Activated B cell treated with CpG ODN at 0.5 μM for 24 hours (primary cell): ENCODE measurements around the gene RETREG3. TPM values are rescaled to one million over a fixed set of nuclear protein-coding genes. Genes with fewer than 3 reads are reported as not detected.
A peak's percentile ranks its signal among the peaks of the same experiment; 100 is the strongest.

ENCODE experiments used
- ATAC-seq: fragments of 200-7000 bp; cut with Tn5 transposase; one replicate; pipeline ENCODE4 v1.10.0; 2021; ENCODE audit warnings: low read depth, mild to moderate bottlenecking, moderate library complexity
- CTCF ChIA-PET: fragments of 350-600 bp; sonication (Branson Sonifier 250); formaldehyde crosslinking; loops from one replicate; lab custom pipeline; 2021; ENCODE audit warnings: antibody characterized with exemption; lab: Charles Lee
- POLR2A ChIA-PET: fragments of 350-600 bp; sonication (Branson Sonifier 250); formaldehyde crosslinking; loops from one replicate; lab custom pipeline; 2021; ENCODE audit warnings: antibody characterized with exemption; lab: Charles Lee
- DNase-seq: peaks from one replicate; pipeline ENCODE4 v3.0.0; 2022
- H3K27ac Mint-ChIP-seq: one replicate; pipeline ENCODE4 v1.8.0; 2020; ENCODE audit warnings: mixed read lengths
- H3K27me3 Mint-ChIP-seq: one replicate; pipeline ENCODE4 v1.8.0; 2021; ENCODE audit warnings: mixed read lengths
- H3K36me3 Mint-ChIP-seq: one replicate; pipeline ENCODE4 v1.8.0; 2021; ENCODE audit warnings: low read depth, mixed read lengths
- H3K4me1 Mint-ChIP-seq: one replicate; pipeline ENCODE4 v1.8.0; 2021; ENCODE audit warnings: mixed read lengths
- H3K4me3 Mint-ChIP-seq: one replicate; pipeline ENCODE4 v1.8.0; 2020; ENCODE audit warnings: mild to moderate bottlenecking, mixed read lengths
- H3K9me3 Mint-ChIP-seq: one replicate; pipeline ENCODE4 v1.8.0; 2020; ENCODE audit warnings: mixed read lengths
- CTCF ChIP-seq: fragments of 200-600 bp; IDR thresholded peaks from one replicate; pipeline ENCODE4 v1.8.0; 2022; ENCODE audit warnings: antibody characterized with exemption, mild to moderate bottlenecking
- intact Hi-C: fragments of 100-400 bp; cut with micrococcal nuclease; formaldehyde crosslinking; loops from one replicate; pipeline ENCODE4 v1.15.1; 2024
- total RNA-seq: library from RNA; stranded (reverse); gene quantifications from 2 replicates; pipeline ENCODE4 v1.2.3, GENCODE V29; 2022

The RETREG3 gene
- total RNA-seq, 1 donor from 2014 or later, result 63.5 TPM

- Mint-ChIP-seq H3K9me3 (no peaks in the 10 kb centered on the region), H3K36me3 (peaks cover 63% of the 10 kb centered on the region), H3K27me3 (no peaks in the 10 kb centered on the region), H3K4me3 (peak within 1 kb of the TSS; percentile 95), H3K27ac (peak within 1 kb of the TSS; percentile 97), H3K4me1 (peaks cover 38% of the 10 kb centered on the region)
- ATAC-seq, result peak; percentile 90
- TF ChIP-seq CTCF, result no peak
- ChIA-PET POLR2A (interaction anchor here (0.6 to 4.6 kb wide), 43 partner anchors 8 to 738 kb away, joined by 3 to 62 read pairs (median 5); partner anchors contain the start of genes BECN1, COA3, MLX and NAGLU), CTCF (interaction anchor here (0.5 to 3.6 kb wide), 51 partner anchors 8 to 420 kb away, joined by 3 to 53 read pairs (median 5); partner anchors contain the start of genes BECN1, CNTNAP1, NAGLU and PSME3)
- intact Hi-C loops, result loop anchor here (1.0 to 2.0 kb wide), 11 partner anchors 10 to 421 kb away; partner anchors contain the start of genes BECN1, COASY, MLX and RETREG3
- DNase-seq, result peak; percentile 86
Measured at GRCh38 chr17:42577532-42578281, 31.5 kb downstream of the RETREG3 start, which contains the start of gene PSMC3IP. PSMC3IP (minus strand) TSS chr17:42577729; CDS start chr17:42577686, 43 bp downstream.

GRCh38 chr17:42577140-42577531 is 32.0 kb downstream of the RETREG3 start:
- peaks cover 62% of the 10 kb centered on the region for H3K36me3 Mint-ChIP-seq

DNA sequence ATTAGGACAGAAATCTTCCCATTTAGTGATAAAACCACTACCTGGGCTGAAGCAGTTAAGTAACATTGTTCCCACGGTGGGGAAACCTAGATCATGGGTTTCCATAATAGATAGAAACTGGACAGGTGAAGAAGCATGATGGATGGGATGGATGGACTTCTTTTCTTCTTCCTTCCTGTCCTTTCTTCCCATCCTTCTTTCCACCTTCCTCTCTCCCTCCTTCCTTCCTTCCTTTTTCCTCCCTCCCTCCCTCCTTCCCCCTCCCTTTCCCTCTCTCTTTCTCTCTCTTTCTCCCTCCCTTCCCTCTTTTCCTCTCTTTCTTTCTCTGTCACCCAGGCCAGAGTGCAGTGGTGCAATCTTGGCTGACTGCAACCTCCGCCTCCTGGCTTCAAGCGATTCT is 34.7 kb downstream of the RETREG3 start:
- ATAC-seq (no peak), DNase-seq (no peak)
- ChIA-PET POLR2A (no interaction called here), CTCF (interaction anchor here (0.6 kb wide), 1 partner anchor 630 kb away, joined by 3 read pairs; no protein-coding TSS in a partner anchor)
- intact Hi-C loops, result no loop called here
- Mint-ChIP-seq H3K4me1 (peaks cover 36% of the 10 kb centered on the region), H3K27me3 (no peaks in the 10 kb centered on the region), H3K27ac (no peak overlapping the region), H3K4me3 (no peak overlapping the region), H3K9me3 (no peaks in the 10 kb centered on the region), H3K36me3 (peaks cover 60% of the 10 kb centered on the region)
- TF ChIP-seq CTCF, result no peak

More at GRCh38 chr17:42577140-42577531, 32.0 kb downstream of the RETREG3 start:
- no peaks in the 10 kb centered on the region for H3K27me3 Mint-ChIP-seq
- intact Hi-C loops, result loop anchor here (1.0 kb wide), 2 partner anchors 10 to 15 kb away; partner anchors contain the start of genes COASY and MLX
- ChIA-PET POLR2A (interaction anchor here (1.4 to 4.6 kb wide), 15 partner anchors 9 to 421 kb away, joined by 4 to 62 read pairs (median 15); partner anchors contain the start of genes BECN1, MLX, NAGLU and PLEKHH3), CTCF (interaction anchor here (1.7 to 3.6 kb wide), 12 partner anchors 10 to 352 kb away, joined by 5 to 53 read pairs (median 16); partner anchors contain the start of genes BECN1, CNTNAP1, RAMP2 and RETREG3)
- H3K4me1 Mint-ChIP-seq, result peaks cover 38% of the 10 kb centered on the region
- ATAC-seq, result no peak
- TF ChIP-seq CTCF, result no peak
- peak overlapping the region; percentile 97 for H3K27ac Mint-ChIP-seq
- no peak for DNase-seq
- H3K4me3 Mint-ChIP-seq, result peak overlapping the region; percentile 95
- H3K9me3 Mint-ChIP-seq, result no peaks in the 10 kb centered on the region

DNA sequence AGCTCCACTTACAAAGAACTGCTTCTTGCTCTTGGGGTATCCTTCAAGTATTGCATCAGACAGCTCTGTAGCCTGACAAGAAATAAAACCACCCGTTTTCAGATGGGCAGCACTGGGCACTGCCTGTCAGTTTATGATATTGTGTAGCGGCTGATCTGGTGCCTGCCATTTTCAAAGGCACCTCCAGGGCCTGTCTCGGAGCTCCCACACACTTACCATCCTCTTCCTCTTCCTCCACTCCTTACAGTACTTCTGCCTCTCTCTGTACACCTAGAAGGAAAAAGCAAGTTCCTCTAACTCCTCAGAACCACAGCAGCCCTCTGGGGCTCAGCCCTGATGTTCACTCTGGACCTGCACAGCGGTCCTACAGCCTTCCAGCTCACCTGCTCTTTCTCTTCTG is 36.1 kb downstream of the RETREG3 start:
- Mint-ChIP-seq H3K36me3 (peaks cover 66% of the 10 kb centered on the region), H3K4me1 (peaks cover 28% of the 10 kb centered on the region), H3K27me3 (no peaks in the 10 kb centered on the region), H3K27ac (no peak overlapping the region), H3K9me3 (no peaks in the 10 kb centered on the region), H3K4me3 (no peak overlapping the region)
- ChIA-PET POLR2A (interaction anchor here (0.6 to 1.1 kb wide), 3 partner anchors 10 to 325 kb away, joined by 3 read pairs; no protein-coding TSS in a partner anchor), CTCF (no interaction called here)
- intact Hi-C loops, result no loop called here
- TF ChIP-seq CTCF, result no peak
- ATAC-seq (no peak), DNase-seq (no peak)
